ENCODE results near the gene NALCN.

The NALCN gene

GRCh38 chr13:101204270-101205020 is 211.9 kb downstream of the NALCN start:
- TF ChIP-seq ZNF274 (IDR thresholded peaks at IDR 0.05; ENCODE audit: low read depth, low read length), result no peak

DNA sequence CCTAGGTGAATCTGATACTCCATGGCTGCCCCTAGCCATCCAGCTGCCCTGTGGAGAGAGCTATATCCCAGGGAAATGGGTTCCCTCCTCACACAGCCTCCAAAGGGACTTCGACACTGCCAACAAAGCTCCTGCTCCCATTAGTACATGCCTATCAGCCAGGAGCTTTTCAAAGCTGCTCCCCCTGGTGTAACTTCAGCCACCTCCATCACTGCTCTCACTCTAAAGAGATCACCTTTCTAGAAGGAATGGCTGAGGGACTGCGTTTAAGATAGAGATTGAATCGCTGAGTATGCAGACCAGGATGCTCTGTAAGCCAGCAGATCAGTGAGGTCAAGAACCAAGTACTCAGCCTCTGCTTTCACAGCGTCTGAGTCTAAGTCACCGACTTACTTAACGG is 213.7 kb downstream of the NALCN start:
- H3K4me3 ChIP-seq (ENCODE audit: low read length), result no peak overlapping the region
- no peak for TF ChIP-seq ZNF274 (IDR thresholded peaks at IDR 0.05; ENCODE audit: low read depth, low read length)

More at GRCh38 chr13:101204270-101205020, 211.9 kb downstream of the NALCN start:
- no peak overlapping the region for H3K4me3 ChIP-seq (ENCODE audit: low read length)

DNA sequence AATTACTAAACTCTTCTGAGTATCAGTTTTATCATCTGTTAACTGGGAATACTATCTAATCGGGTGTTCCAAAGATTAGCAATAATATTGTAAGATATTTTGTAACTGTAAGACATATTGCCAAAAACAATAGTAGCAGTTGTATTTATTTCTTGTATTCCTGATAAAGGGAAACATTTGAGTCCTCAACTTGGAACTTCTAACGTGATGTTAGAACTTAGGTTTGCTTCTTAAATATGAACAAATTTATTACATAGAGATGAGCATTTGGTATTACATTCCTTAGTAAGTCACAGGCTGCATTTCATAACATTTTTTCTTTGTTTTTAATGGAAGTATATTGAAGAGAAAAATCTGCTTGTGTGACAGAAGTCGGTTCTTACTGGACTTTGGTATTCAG is 225.3 kb downstream of the NALCN start:
- no peak for TF ChIP-seq ZNF274 (IDR thresholded peaks at IDR 0.05; ENCODE audit: low read depth, low read length)
- H3K4me3 ChIP-seq (ENCODE audit: low read length), result no peak overlapping the region

GRCh38 chr13:101190337-101190736 is 226.0 kb downstream of the NALCN start:
- TF ChIP-seq ZNF274 (IDR thresholded peaks at IDR 0.05; ENCODE audit: low read depth, low read length), result no peak
- H3K4me3 ChIP-seq (ENCODE audit: low read length), result no peak overlapping the region

- no peak for TF ChIP-seq ZNF274 (IDR thresholded peaks at IDR 0.05; ENCODE audit: low read depth, low read length)
- no peak overlapping the region for H3K4me3 ChIP-seq (ENCODE audit: low read length)
Measured at GRCh38 chr13:101185606-101186005, 230.7 kb downstream of the NALCN start.

GRCh38 chr13:101181076-101181685 is 235.1 kb downstream of the NALCN start:
- no peak overlapping the region for H3K4me3 ChIP-seq (ENCODE audit: low read length)
- TF ChIP-seq ZNF274 (IDR thresholded peaks at IDR 0.05; ENCODE audit: low read depth, low read length), result no peak

DNA sequence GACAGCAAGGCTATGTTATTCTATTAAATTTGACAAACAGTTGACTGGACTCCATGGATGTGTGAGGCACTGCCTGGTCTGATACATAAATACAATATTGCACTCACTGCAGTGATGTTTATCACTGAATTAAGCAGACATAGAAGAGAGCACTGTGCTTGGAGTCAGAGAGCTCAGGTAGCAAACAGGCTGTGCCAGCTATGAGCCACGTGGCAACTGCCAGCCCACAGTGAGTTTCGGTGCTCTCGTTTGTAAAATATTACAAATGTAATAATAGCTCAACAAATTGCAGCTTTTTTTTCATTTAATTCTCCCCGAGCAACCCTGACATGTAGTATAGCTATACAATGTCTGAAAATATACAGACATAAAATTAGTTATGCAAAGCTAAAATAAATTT is 237.3 kb downstream of the NALCN start:
- H3K4me3 ChIP-seq (ENCODE audit: low read length), result no peak overlapping the region
- no peak for TF ChIP-seq ZNF274 (IDR thresholded peaks at IDR 0.05; ENCODE audit: low read depth, low read length)

- H3K4me3 ChIP-seq (ENCODE audit: low read length), result no peak overlapping the region
- no peak for TF ChIP-seq ZNF274 (IDR thresholded peaks at IDR 0.05; ENCODE audit: low read depth, low read length)
Measured at GRCh38 chr13:101178406-101178805, 237.9 kb downstream of the NALCN start.

DNA sequence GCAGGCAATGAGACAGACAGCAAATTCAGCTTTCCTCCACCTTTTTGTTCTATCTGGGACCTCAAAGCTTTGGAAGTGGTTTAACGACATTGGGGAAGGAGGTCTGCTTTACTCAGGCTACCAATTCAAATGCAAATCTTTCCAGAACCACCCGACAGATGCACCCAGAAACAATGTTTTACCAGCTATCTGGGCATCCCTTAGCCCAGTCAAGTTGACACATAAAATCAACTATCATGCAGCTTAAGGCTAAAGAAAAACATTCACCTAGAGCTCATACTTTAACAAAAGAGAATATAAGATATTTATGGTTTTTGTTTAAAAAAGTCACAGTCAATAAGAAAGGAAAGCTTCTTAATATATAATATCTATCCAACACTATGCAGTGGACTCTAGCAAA is 246.0 kb downstream of the NALCN start:
- TF ChIP-seq ZNF274 (IDR thresholded peaks at IDR 0.05; ENCODE audit: low read depth, low read length), result no peak

GRCh38 chr13:101157261-101157660 is 259.0 kb downstream of the NALCN start:
- no peak overlapping the region for H3K4me3 ChIP-seq (ENCODE audit: low read length)
- no peak for TF ChIP-seq ZNF274 (IDR thresholded peaks at IDR 0.05; ENCODE audit: low read depth, low read length)

More for the DNA sequence above, 246.0 kb downstream of the NALCN start:
- H3K4me3 ChIP-seq (ENCODE audit: low read length), result no peak overlapping the region

DNA sequence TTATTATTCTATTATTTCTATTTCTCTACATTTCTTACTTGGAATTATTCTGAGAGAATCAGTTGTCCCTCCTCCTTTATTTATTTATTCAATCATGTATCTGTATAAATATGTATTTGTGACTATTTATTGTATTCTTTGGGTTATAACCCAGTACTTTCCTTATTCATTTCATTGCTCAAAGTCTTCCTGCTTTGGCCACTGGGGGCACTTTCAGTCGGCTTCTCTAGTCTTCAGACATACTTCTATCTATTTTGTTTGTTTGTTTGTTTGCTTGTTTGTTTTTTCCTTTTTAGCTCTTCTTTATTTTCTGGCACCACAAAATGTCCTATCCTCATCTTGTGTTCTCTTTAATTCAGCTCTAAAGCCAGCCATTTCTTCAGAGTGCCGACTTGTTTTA is 260.4 kb downstream of the NALCN start:
- no peak overlapping the region for H3K4me3 ChIP-seq (ENCODE audit: low read length)
- TF ChIP-seq ZNF274 (IDR thresholded peaks at IDR 0.05; ENCODE audit: low read depth, low read length), result no peak

DNA sequence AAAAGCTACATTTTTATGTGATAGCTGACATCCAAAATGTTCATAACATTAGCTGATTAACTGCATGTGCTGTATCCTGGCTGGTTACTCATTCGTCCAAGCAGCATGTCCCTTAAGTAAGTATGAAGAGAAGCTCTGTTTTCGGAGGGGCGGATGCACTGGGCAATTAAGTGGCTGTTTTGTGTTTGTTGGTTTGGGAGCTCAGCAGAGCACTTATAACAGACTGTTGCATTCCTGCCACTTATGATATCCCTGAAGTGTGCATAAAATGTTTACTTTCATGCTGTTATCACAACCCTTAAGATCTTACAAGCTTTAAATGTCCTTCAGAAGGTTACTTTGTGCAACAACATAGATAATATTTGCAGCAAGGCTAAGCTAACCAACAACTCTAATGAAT is 264.1 kb downstream of the NALCN start:
- TF ChIP-seq ZNF274 (IDR thresholded peaks at IDR 0.05; ENCODE audit: low read depth, low read length), result no peak
- H3K4me3 ChIP-seq (ENCODE audit: low read length), result no peak overlapping the region

GRCh38 chr13:101150998-101151397 is 265.3 kb downstream of the NALCN start:
- no peak overlapping the region for H3K4me3 ChIP-seq (ENCODE audit: low read length)
- no peak for TF ChIP-seq ZNF274 (IDR thresholded peaks at IDR 0.05; ENCODE audit: low read depth, low read length)

DNA sequence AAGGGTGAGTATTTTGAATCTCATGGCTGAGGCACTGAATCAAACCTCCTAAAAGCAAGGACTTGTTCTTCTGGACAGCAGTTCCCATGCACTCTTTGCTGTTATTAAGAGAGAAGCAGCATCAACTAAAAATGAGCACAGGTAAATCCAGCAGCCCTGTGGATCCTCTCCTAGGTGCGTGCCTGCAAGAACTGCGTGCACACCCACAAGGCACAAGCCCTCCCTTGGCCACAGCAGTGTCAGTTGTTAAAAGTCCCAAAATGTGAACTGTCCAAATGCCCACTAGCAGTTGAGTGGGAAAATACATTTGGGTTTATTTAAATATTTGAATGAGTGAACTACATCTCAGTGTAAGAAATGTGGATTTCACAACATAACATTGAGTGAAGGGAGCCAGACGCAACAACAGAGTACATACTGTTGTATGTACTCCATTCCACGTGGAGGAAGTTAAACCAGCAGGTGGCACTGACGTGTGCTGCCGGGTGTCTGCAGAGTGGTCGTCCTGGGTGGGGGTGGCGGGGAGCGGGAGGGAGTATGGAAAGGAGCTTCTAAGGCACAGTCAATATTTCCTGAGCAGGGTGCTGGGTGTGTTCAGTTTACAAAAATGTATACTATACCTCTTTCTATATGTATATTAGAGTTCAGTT is 266.4 kb downstream of the NALCN start:
- no peak overlapping the region for H3K4me3 ChIP-seq (ENCODE audit: low read length)
- TF ChIP-seq ZNF274 (IDR thresholded peaks at IDR 0.05; ENCODE audit: low read depth, low read length), result no peak
